Inferior parietal cortex (tissue), 1 donor: ENCODE data around the gene TBC1D22A.

Source experiments
- DNase-seq: peaks from one replicate; pipeline ENCODE4 v3.0.0-alpha.2; 2016; ENCODE audit errors: extremely low spot score

TBC1D22A gene

GRCh38 chr22:47201996-47202818 is 439.8 kb downstream of the TBC1D22A start:
- DNase-seq, result no peak

- DNase-seq, result no peak
Observed at GRCh38 chr22:47202819-47203553, 440.5 kb downstream of the TBC1D22A start.

- DNase-seq, result no peak
Observed at GRCh38 chr22:47203554-47203991, 441.1 kb downstream of the TBC1D22A start.

- no peak for DNase-seq
Observed at GRCh38 chr22:47204002-47204979, 441.8 kb downstream of the TBC1D22A start.

GRCh38 chr22:47205081-47205491 is 442.6 kb downstream of the TBC1D22A start:
- no peak for DNase-seq

- no peak for DNase-seq
Observed at GRCh38 chr22:47205554-47205953, 443.1 kb downstream of the TBC1D22A start.

- no peak for DNase-seq
Observed at GRCh38 chr22:47206164-47206563, 443.7 kb downstream of the TBC1D22A start.

- no peak for DNase-seq
Observed at GRCh38 chr22:47206666-47207218, 444.3 kb downstream of the TBC1D22A start.

- DNase-seq, result no peak
Observed at GRCh38 chr22:47207387-47207786, 444.9 kb downstream of the TBC1D22A start.

- no peak for DNase-seq
Observed at GRCh38 chr22:47207846-47208554, 445.6 kb downstream of the TBC1D22A start.

- DNase-seq, result no peak
Observed at GRCh38 chr22:47208630-47209029, 446.2 kb downstream of the TBC1D22A start.

- no peak for DNase-seq
Observed at GRCh38 chr22:47209040-47209514, 446.6 kb downstream of the TBC1D22A start.

- DNase-seq, result no peak
Observed at GRCh38 chr22:47209547-47210023, 447.1 kb downstream of the TBC1D22A start.

GRCh38 chr22:47210112-47210657 is 447.7 kb downstream of the TBC1D22A start:
- no peak for DNase-seq

- no peak for DNase-seq
Observed at GRCh38 chr22:47210686-47211085, 448.2 kb downstream of the TBC1D22A start.

GRCh38 chr22:47213571-47214230 is 451.3 kb downstream of the TBC1D22A start:
- no peak for DNase-seq

- no peak for DNase-seq
Observed at GRCh38 chr22:47215851-47216250, 453.4 kb downstream of the TBC1D22A start.

- DNase-seq, result no peak
Observed at GRCh38 chr22:47218671-47219070, 456.2 kb downstream of the TBC1D22A start.

GRCh38 chr22:47219789-47220188 is 457.3 kb downstream of the TBC1D22A start:
- DNase-seq, result no peak

- DNase-seq, result no peak
Observed at GRCh38 chr22:47220752-47221151, 458.3 kb downstream of the TBC1D22A start.
